ENCODE results near the gene CD63.

CD63 gene

DNA sequence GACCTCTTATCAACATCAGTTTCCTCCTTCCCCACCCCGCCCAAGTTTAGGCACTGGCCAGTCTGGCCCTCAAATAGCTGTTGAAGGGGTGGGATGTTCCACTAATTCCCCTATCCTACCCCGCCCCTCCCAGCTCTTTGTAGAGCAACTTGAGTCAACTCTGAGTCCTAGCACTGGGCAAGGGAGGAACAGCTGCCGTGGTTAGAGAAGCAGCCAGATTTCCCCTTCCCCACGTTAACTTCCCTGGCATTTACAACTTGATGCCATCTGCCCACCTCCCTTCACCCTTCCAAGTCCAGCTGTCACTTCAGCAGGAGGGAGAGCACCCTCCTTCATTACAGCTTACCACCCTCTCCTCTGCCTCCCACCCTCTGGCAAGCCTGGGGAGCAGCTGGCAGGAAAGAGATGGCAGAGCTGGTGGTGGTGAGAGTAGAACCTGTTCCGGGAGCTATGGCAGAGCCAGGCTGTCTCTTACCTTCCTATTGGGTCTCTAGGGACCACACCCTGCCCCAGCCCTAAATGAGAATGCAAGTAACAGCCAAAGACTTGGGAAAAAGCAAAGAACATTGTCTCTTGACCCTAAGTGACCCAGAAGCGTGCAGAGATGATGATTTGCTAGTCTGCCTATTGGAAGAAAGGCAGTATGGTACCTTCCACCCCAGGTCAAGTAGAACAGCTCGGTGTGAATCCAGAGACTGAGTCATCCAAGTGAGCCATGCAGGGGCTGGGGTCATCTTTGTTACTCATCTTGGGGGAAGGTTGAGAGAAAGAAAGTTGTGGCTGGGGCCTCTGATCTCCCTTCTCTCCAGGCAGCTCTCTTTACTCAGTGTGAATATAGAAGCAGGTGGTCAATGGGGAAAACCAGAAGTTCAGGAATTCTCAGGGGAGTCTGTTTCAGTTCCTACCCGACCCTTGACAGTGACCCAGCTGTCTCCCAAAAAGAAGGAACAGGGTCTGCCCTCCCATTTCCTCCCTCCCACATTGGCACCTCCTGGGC, 11.5 kb downstream of the CD63 start:
- no peak for DNase-seq (ENCODE audit: extremely low spot score)
- CTCF ChIA-PET: interaction anchor here (1.2 to 3.7 kb wide), 3 partner anchors 8 to 20 kb away, joined by 3 to 17 read pairs (median 10); no protein-coding TSS in a partner anchor

DNA sequence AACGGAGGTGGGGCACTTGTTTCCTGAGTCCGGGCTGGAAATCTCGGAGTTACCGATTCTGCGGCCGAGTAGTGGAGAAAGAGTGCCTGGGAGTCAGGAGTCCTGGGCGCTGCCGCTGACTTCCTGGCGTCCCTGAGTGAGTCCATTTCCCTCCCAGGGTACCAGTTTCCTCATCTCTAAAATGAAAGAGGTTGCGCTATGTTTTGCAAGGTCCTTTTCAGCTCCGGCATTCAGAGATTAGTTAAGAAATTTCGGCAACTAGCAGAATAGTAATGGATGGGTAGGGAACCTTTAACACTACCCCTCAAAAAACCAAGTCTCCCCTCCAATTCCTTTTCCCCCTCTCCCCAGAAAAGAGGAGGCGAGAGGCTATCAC, 12.2 kb downstream of the CD63 start:
- TF ChIP-seq HDGF (IDR thresholded peaks at IDR 0.05; ENCODE audit: borderline replicate concordance): no peak
- TF ChIP-seq SP1 (IDR thresholded peaks at IDR 0.05): no peak
- no peak for TF ChIP-seq BHLHE40 (IDR thresholded peaks at IDR 0.05; ENCODE audit: borderline replicate concordance)
- no peak for TF ChIP-seq SUZ12 (IDR thresholded peaks at IDR 0.05)
- TF ChIP-seq, protein P1, sequence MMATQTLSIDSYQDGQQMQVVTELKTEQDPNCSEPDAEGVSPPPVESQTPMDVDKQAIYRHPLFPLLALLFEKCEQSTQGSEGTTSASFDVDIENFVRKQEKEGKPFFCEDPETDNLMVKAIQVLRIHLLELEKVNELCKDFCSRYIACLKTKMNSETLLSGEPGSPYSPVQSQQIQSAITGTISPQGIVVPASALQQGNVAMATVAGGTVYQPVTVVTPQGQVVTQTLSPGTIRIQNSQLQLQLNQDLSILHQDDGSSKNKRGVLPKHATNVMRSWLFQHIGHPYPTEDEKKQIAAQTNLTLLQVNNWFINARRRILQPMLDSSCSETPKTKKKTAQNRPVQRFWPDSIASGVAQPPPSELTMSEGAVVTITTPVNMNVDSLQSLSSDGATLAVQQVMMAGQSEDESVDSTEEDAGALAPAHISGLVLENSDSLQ (IDR thresholded peaks at IDR 0.05): no peak
- TF ChIP-seq FOXA1 (IDR thresholded peaks at IDR 0.05): no peak
- no peak for TF ChIP-seq FOXK2 (IDR thresholded peaks at IDR 0.05)
- ChIA-PET CTCF (interaction anchor here (1.6 to 3.7 kb wide), 3 partner anchors 8 to 21 kb away, joined by 6 to 17 read pairs (median 10); no protein-coding TSS in a partner anchor), POLR2A (interaction anchor here (0.9 to 5.4 kb wide), 6 partner anchors 8 to 35 kb away, joined by 3 to 30 read pairs (median 6); partner anchors contain the start of gene CD63)
- no peak for DNase-seq (ENCODE audit: extremely low spot score)

More for the DNA sequence above, 11.5 kb downstream of the CD63 start:
- TF ChIP-seq, protein P1 (IDR thresholded peaks at IDR 0.05): no peak
- TF ChIP-seq CTBP1 (IDR thresholded peaks at IDR 0.05; ENCODE audit: borderline replicate concordance): no peak
- no peak for TF ChIP-seq FOXA1 (IDR thresholded peaks at IDR 0.05)
- POLR2A ChIA-PET: interaction anchor here (0.6 to 5.4 kb wide), 5 partner anchors 11 to 471 kb away, joined by 3 to 30 read pairs (median 3); partner anchors contain the start of gene CD63

DNA sequence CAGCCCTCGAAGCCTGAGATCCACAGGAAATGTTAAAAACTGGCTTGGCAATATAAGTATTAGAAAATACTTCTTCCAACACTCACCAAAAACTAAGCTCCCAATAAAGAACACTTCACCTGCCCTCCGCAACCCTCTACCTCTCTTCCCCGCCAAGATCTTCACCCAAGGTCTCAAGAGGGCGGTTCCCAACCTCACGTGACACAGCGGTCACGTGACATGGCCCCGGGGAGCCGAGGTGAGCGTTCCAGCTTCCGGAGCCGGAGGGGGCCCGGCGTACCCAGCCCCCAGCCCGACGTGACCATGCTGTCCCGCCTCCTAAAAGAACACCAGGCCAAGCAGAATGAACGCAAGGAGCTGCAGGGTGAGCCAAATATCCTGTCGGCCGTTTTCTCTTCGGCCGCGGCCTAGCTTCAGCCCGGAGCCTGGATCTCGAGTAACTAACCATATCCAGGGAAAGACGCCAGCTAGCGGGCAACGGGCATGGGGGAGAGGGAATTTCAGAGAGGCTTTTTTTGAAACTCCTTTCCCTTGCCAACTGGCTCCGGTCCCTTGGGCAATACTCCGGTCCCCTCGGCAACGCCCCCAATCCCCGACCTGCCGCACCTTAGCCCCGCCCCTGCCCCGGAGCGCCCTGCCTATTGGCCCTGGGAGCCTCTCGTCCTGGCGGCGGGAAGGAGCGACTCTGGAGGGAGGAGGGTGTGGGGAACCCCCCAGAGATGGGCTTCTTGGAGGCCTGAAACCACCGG, 12.8 kb downstream of the CD63 start, which contains the start of gene BLOC1S1:
BLOC1S1 (plus strand) TSS at position 214 of the 749 bp plus-strand sequence; CDS start at position 220, 6 bp downstream.
- TF ChIP-seq BHLHE40 (IDR thresholded peaks at IDR 0.05; ENCODE audit: borderline replicate concordance) (no peak), FOXA1 (IDR thresholded peaks at IDR 0.05) (no peak), L3MBTL2 (conservative IDR thresholded peaks at IDR 0.05) (peak; percentile 91), LEF1 (IDR thresholded peaks at IDR 0.05; ENCODE audit: borderline replicate concordance) (no peak), ZNF384 (IDR thresholded peaks at IDR 0.05) (no peak), SUZ12 (IDR thresholded peaks at IDR 0.05) (no peak), FOXM1 (IDR thresholded peaks at IDR 0.05; ENCODE audit: borderline replicate concordance) (peak; percentile 82; the same call in 1 of the 2 replicates), TARDBP (IDR thresholded peaks at IDR 0.05) (no peak), SP1 (IDR thresholded peaks at IDR 0.05) (no peak), NFRKB (IDR thresholded peaks at IDR 0.05) (peak; percentile 55; the same call in 1 of the 2 replicates), CTBP1 (IDR thresholded peaks at IDR 0.05; ENCODE audit: borderline replicate concordance) (no peak), FOXK2 (IDR thresholded peaks at IDR 0.05) (no peak), ELF4 (IDR thresholded peaks at IDR 0.05) (peak; percentile 55), ARNT (IDR thresholded peaks at IDR 0.05) (peak; percentile 46; the same call in 1 of the 2 replicates), HDGF (IDR thresholded peaks at IDR 0.05; ENCODE audit: borderline replicate concordance) (no peak)
- TF ChIP-seq, protein P1 (IDR thresholded peaks at IDR 0.05): no peak
- POLR2A ChIA-PET: interaction anchor here (0.7 to 5.4 kb wide), 12 partner anchors 9 to 114 kb away, joined by 3 to 30 read pairs (median 3); partner anchors contain the start of genes CD63 and DNAJC14
- peak; percentile 92 for DNase-seq (ENCODE audit: extremely low spot score)
- CTCF ChIA-PET: interaction anchor here (1.6 to 3.7 kb wide), 3 partner anchors 9 to 22 kb away, joined by 6 to 17 read pairs (median 10); no protein-coding TSS in a partner anchor

DNA sequence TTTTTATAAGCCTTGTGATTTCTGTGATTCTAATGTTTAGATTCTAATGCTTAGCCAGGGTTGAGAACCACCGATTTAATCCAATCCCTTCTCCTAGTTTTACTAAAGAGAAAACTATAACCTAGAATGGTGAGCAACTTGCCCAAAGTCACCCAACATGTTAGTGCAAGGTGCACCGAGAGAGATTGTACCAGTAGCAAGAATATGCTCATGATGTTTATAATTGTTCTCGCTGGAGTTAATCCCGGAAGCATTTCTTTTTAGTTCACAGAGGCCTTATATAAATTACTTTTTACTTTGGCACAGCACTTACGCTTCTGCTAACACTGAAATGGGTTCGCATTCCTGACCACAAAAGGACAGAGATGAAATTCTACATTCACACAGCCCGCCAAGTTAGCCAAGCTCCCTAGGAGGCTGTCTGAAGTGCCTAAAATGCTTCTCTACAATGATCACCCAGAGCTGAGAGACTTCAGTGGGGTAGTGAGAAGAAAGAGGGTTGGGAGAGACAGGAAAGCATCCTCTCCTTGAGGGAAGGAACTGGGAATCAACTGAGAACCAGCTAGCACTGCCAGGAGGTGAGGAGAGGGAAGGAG, 13.5 kb downstream of the CD63 start:
- ChIA-PET CTCF (interaction anchor here (0.7 to 3.7 kb wide), 4 partner anchors 9 to 22 kb away, joined by 6 to 17 read pairs (median 8); no protein-coding TSS in a partner anchor), POLR2A (interaction anchor here (0.7 to 5.4 kb wide), 11 partner anchors 9 to 114 kb away, joined by 3 to 30 read pairs (median 3); partner anchors contain the start of genes CD63 and DNAJC14)
- DNase-seq (ENCODE audit: extremely low spot score): no peak
- no peak for TF ChIP-seq ZNF384 (IDR thresholded peaks at IDR 0.05)

DNA sequence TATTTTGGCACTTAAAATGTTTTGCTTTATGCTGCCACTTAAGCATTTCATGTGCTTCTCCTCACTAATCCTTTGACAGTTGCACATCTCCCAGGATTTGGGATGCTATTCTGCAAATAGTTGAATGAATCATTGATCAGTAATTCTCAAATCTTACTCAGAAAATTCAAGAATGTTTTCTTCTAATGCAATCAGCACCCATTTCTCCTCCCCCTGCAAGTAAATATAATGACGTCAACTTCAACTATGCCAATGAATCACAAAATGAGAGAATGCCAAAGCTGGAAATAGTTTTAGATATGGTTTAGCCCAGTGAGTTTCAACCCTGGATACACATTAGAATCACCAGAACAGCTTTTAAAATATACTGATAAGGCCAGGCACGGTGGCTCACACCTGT, 15.1 kb downstream of the CD63 start:
- TF ChIP-seq BHLHE40 (IDR thresholded peaks at IDR 0.05; ENCODE audit: borderline replicate concordance) (no peak), SUZ12 (IDR thresholded peaks at IDR 0.05) (no peak), LEF1 (IDR thresholded peaks at IDR 0.05; ENCODE audit: borderline replicate concordance) (no peak)
- ChIA-PET POLR2A (no interaction called here), CTCF (no interaction called here)
- no peak for DNase-seq (ENCODE audit: extremely low spot score)
